ENCODE results near the gene DEPDC5. TPM values are rescaled to one million over a fixed set of nuclear protein-coding genes. Genes with fewer than 3 reads are reported as not detected.

Gene DEPDC5
- total RNA-seq, 1 experiment from 2014 or later, result 40.2 TPM

DNA sequence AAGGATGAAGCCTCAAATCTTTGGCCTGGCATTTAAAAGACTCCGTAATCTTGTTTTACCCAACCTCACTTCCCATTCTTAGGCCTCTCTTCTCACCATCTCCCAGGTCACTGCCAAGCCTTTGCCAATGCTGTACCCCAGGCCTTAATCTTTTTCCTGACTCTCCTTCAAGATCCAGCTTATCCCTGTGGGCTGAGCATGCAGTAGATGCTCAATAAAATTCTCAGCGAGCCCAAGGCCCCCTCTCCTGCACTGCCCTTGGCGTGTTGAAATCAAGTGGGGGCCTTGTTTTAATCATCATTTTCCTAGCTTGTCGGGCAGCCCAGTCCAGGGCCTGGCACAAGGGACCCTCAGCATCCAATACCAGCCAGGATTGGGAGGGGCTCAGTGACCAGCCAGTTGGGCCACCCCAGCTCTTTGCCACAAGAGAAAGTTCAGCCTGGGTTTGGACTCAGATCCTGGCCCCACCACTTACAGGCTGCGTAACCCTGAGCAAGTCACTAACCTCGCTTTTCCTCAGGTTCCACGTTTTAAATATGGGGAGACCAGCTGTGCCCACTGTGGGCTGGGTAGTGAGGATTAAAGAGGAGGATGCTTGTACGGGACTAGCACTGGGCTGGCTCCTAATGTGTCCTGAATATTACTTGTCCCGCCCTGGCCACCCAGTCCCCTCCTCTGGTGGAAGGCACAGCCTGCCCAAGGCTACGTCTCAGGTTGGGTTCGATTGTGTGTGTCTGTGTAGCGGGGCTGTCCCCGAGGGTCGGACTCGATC lies 189.6 kb downstream of the DEPDC5 start:
- no peaks in the 10 kb centered on the region for H3K9me2 ChIP-seq (replicated peaks; ENCODE audit: insufficient read depth, low read length)
- no peaks in the 10 kb centered on the region for H3K9me3 ChIP-seq (ENCODE audit: low read length)
- no peaks in the 10 kb centered on the region for H4K20me1 ChIP-seq (ENCODE audit: insufficient read depth, low read depth, low read length)
- H3K27me3 ChIP-seq (ENCODE audit: low read length), result no peaks in the 10 kb centered on the region
- H3K4me3 ChIP-seq (ENCODE audit: low read length), result peak overlapping the region; percentile 81
- H3K36me3 ChIP-seq (ENCODE audit: insufficient read depth, low read length), result peaks cover 5% of the 10 kb centered on the region; the same call in 1 of the 2 replicates
- no peak for DNase-seq
- peak overlapping the region; percentile 62; the same call in 1 of the 2 replicates for H3K27ac ChIP-seq (ENCODE audit: low read length)
- peak overlapping the region; percentile 94 for H2AFZ ChIP-seq (ENCODE audit: low read length)
- H3K9ac ChIP-seq (ENCODE audit: low read length), result peak overlapping the region; percentile 81
- H3K79me2 ChIP-seq (ENCODE audit: low read length), result peaks cover 40% of the 10 kb centered on the region
- H3K4me1 ChIP-seq (ENCODE audit: low read length), result peaks cover 29% of the 10 kb centered on the region
- peak overlapping the region; percentile 86 for H3K4me2 ChIP-seq (ENCODE audit: low read depth, low read length, poor library complexity, severe bottlenecking)

DNA sequence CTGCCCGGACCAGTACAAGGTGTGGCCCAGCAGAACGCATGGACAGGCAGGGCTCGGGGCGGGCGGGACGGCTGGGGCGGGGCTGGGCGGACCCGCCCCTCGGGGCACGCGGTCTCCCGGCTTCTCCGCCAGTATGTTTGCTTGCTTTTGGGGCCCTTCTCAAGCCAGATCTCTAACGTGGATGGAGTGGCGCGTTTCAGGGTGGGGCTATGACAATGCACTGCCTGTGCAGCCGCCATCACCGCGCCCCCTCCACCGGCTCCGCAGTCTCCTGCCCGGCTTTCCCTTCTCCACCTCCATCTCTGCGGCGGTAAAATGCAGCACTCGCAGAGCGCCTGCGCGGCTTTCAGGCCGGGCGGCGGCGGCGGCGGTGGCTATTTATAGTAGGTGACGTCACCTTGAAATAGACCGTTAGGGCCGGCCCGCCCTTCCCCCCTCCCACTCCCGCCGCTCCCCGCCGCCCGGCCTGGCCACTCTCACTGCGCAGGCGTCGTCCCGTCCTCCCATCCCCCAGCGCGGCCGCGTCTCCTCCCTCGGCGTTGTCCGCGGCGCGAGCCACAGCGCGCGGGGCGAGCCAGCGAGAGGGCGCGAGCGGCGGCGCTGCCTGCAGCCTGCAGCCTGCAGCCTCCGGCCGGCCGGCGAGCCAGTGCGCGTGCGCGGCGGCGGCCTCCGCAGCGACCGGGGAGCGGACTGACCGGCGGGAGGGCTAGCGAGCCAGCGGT lies 190.3 kb downstream of the DEPDC5 start, which contains the start of gene YWHAH:
Gene YWHAH (plus strand): TSS at position 558 of the 722 bp plus-strand sequence. CDS start 199 bp downstream, outside the sequence.
- H3K9me3 ChIP-seq (ENCODE audit: low read length), result no peaks in the 10 kb centered on the region
- peak within 1 kb of the TSS; percentile 81 for H3K4me3 ChIP-seq (ENCODE audit: low read length)
- no peaks in the 10 kb centered on the region for H4K20me1 ChIP-seq (ENCODE audit: insufficient read depth, low read depth, low read length)
- H3K27me3 ChIP-seq (ENCODE audit: low read length), result no peaks in the 10 kb centered on the region
- H2AFZ ChIP-seq (ENCODE audit: low read length), result peak within 1 kb of the TSS; percentile 94
- DNase-seq, result peak; percentile 97
- H3K4me2 ChIP-seq (ENCODE audit: low read depth, low read length, poor library complexity, severe bottlenecking), result peak within 1 kb of the TSS; percentile 86
- peak within 1 kb of the TSS; percentile 81 for H3K9ac ChIP-seq (ENCODE audit: low read length)
- peaks cover 44% of the 10 kb centered on the region for H3K79me2 ChIP-seq (ENCODE audit: low read length)
- H3K27ac ChIP-seq (ENCODE audit: low read length), result peak within 1 kb of the TSS; percentile 69
- peaks cover 29% of the 10 kb centered on the region for H3K4me1 ChIP-seq (ENCODE audit: low read length)
- no peaks in the 10 kb centered on the region for H3K9me2 ChIP-seq (replicated peaks; ENCODE audit: insufficient read depth, low read length)
- peaks cover 10% of the 10 kb centered on the region; the same call in 1 of the 2 replicates for H3K36me3 ChIP-seq (ENCODE audit: insufficient read depth, low read length)

DNA sequence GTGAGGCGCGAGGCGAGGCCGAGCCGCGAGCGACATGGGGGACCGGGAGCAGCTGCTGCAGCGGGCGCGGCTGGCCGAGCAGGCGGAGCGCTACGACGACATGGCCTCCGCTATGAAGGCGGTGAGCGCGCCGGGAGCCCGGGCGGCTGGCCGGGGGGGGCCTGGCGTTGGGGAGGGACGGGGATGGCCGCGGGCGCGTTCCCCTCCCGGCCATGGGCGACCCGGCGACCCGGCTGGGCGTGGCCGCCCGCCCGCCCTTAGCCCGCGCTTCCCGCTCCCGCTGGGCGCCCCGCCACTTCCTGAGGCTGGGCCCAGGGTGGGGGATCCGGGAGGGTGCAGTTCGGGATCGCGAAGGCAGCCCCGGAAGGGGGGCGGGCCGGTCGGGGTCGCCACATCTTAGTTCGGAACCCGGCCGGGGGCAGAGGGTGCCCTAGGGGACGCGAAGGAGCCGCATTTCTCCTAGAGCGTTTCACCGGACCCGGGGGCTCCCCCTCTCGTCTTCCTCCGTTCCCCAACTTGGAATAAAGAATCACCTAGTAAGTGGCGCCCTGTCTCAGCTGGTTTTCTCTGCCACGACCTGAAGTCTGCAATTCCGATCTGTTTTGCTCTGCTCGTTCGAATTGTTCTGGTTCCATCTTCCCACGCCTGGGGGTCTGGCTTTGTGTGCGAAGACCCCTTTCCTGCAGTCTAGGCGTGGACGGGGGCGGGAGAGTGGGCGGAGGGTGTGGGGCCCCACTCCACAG lies 191.1 kb downstream of the DEPDC5 start:
- Histone ChIP-seq H2AFZ (ENCODE audit: low read length) (no peak overlapping the region), H3K9ac (ENCODE audit: low read length) (peak overlapping the region; percentile 81), H3K27ac (ENCODE audit: low read length) (peak overlapping the region; percentile 69), H3K27me3 (ENCODE audit: low read length) (no peaks in the 10 kb centered on the region), H3K4me3 (ENCODE audit: low read length) (peak overlapping the region; percentile 81), H4K20me1 (ENCODE audit: insufficient read depth, low read depth, low read length) (no peaks in the 10 kb centered on the region), H3K4me2 (ENCODE audit: low read depth, low read length, poor library complexity, severe bottlenecking) (peak overlapping the region; percentile 86), H3K4me1 (ENCODE audit: low read length) (peaks cover 29% of the 10 kb centered on the region), H3K79me2 (ENCODE audit: low read length) (peaks cover 52% of the 10 kb centered on the region), H3K9me3 (ENCODE audit: low read length) (no peaks in the 10 kb centered on the region), H3K9me2 (replicated peaks; ENCODE audit: insufficient read depth, low read length) (no peaks in the 10 kb centered on the region), H3K36me3 (ENCODE audit: insufficient read depth, low read length) (peaks cover 14% of the 10 kb centered on the region; the same call in 1 of the 2 replicates)
- DNase-seq, result no peak

DNA sequence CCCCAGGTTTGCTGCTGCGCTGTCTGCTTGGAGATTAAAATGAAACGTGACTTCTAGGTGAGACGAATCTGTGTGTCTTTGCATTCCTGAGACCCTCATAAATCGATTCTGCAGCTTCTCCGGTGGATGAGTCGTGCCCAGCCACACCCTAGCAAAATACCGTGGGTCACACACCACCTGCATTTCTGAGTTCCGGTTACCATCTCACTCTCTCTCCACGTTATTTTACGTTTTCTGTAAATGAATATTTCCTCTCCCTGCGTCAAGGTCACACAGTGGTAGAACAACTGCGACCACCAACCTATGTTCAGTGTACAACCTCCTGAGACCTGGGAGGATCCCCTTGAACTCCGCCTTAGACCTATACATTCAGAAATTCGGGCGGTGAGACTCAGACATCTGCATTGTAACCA lies 191.6 kb downstream of the DEPDC5 start:
- H3K9me3 ChIP-seq (ENCODE audit: low read length), result no peaks in the 10 kb centered on the region
- H3K27me3 ChIP-seq (ENCODE audit: low read length), result no peaks in the 10 kb centered on the region
- H3K79me2 ChIP-seq (ENCODE audit: low read length), result peaks cover 56% of the 10 kb centered on the region
- peaks cover 18% of the 10 kb centered on the region; the same call in 1 of the 2 replicates for H3K36me3 ChIP-seq (ENCODE audit: insufficient read depth, low read length)
- peak overlapping the region; percentile 81 for H3K9ac ChIP-seq (ENCODE audit: low read length)
- peak overlapping the region; percentile 86 for H3K4me2 ChIP-seq (ENCODE audit: low read depth, low read length, poor library complexity, severe bottlenecking)
- H2AFZ ChIP-seq (ENCODE audit: low read length), result no peak overlapping the region
- peaks cover 29% of the 10 kb centered on the region for H3K4me1 ChIP-seq (ENCODE audit: low read length)
- H4K20me1 ChIP-seq (ENCODE audit: insufficient read depth, low read depth, low read length), result peaks cover 4% of the 10 kb centered on the region; the same call in 1 of the 2 replicates
- DNase-seq, result peak; percentile 54
- H3K9me2 ChIP-seq (replicated peaks; ENCODE audit: insufficient read depth, low read length), result no peaks in the 10 kb centered on the region
- H3K4me3 ChIP-seq (ENCODE audit: low read length), result peak overlapping the region; percentile 81
- peak overlapping the region; percentile 69 for H3K27ac ChIP-seq (ENCODE audit: low read length)

DNA sequence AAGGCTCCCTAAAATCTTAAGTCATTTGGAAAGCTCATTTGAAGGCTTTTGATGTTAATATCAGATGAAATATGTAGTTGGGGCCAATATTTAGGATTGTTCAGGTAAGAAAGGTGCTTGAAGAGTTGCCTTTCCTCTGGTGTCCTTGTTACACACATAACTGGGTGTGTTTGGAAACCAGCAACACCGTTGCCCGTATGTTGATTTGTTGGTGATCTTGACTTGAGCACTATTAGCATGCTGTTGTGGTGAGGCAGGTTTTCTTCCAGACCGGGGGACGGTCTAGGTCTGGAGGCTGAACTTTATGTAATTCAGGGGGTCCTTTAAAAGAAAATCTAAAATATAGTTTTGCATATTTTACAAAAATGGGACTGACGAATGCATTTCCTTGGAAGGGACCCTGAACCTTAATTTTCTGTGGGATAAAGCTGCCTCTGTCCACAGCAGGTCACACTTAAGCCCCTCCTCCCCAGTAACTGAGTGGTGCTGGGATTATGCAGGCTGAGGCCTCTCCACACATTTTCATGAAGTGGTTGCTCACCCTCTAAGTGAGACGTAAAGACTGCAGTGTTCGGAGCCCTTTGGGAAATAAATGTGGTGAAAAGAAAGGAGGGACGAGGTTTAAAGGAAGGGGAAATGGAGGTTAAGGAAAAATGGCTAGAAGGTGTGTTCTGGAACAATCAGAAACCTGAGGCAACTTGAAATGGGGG lies 192.3 kb downstream of the DEPDC5 start:
- H3K9me3 ChIP-seq (ENCODE audit: low read length), result no peaks in the 10 kb centered on the region
- H3K9ac ChIP-seq (ENCODE audit: low read length), result peak overlapping the region; percentile 81
- H4K20me1 ChIP-seq (ENCODE audit: insufficient read depth, low read depth, low read length), result peaks cover 7% of the 10 kb centered on the region; the same call in 1 of the 2 replicates
- peak overlapping the region; percentile 86 for H3K4me2 ChIP-seq (ENCODE audit: low read depth, low read length, poor library complexity, severe bottlenecking)
- no peak overlapping the region for H2AFZ ChIP-seq (ENCODE audit: low read length)
- H3K4me3 ChIP-seq (ENCODE audit: low read length), result peak overlapping the region; percentile 81
- peaks cover 22% of the 10 kb centered on the region for H3K36me3 ChIP-seq (ENCODE audit: insufficient read depth, low read length)
- peaks cover 29% of the 10 kb centered on the region for H3K4me1 ChIP-seq (ENCODE audit: low read length)
- peak overlapping the region; percentile 69 for H3K27ac ChIP-seq (ENCODE audit: low read length)
- H3K27me3 ChIP-seq (ENCODE audit: low read length), result no peaks in the 10 kb centered on the region
- H3K79me2 ChIP-seq (ENCODE audit: low read length), result peaks cover 62% of the 10 kb centered on the region
- no peaks in the 10 kb centered on the region for H3K9me2 ChIP-seq (replicated peaks; ENCODE audit: insufficient read depth, low read length)
- no peak for DNase-seq

DNA sequence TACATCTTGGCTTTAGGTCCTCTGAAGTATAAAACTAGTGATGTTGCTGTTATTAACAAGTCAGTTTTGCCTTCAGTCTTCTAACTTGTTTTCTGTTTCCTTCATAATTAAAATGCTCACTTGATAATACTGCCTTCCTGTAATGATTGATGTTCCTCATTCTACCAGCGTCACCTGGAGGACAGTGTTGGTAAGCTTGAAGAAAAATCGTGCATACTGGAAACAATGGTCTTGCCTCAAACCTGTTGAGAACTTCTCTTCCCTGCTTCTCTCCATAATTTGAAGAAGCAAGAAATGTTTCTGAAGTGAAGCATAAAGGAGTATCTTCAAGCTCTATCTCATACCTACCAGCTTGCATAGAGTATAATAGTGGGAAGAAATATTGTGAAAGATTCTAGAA lies 193.5 kb downstream of the DEPDC5 start:
- no peaks in the 10 kb centered on the region for H3K9me2 ChIP-seq (replicated peaks; ENCODE audit: insufficient read depth, low read length)
- H3K9ac ChIP-seq (ENCODE audit: low read length), result no peak overlapping the region
- peak overlapping the region; percentile 86 for H3K4me2 ChIP-seq (ENCODE audit: low read depth, low read length, poor library complexity, severe bottlenecking)
- H3K36me3 ChIP-seq (ENCODE audit: insufficient read depth, low read length), result peaks cover 30% of the 10 kb centered on the region
- no peak overlapping the region for H3K27ac ChIP-seq (ENCODE audit: low read length)
- peaks cover 74% of the 10 kb centered on the region for H3K79me2 ChIP-seq (ENCODE audit: low read length)
- peaks cover 29% of the 10 kb centered on the region for H3K4me1 ChIP-seq (ENCODE audit: low read length)
- H3K4me3 ChIP-seq (ENCODE audit: low read length), result no peak overlapping the region
- H3K27me3 ChIP-seq (ENCODE audit: low read length), result no peaks in the 10 kb centered on the region
- no peak overlapping the region for H2AFZ ChIP-seq (ENCODE audit: low read length)
- H4K20me1 ChIP-seq (ENCODE audit: insufficient read depth, low read depth, low read length), result peaks cover 19% of the 10 kb centered on the region; the same call in 1 of the 2 replicates
- peak; percentile 80 for DNase-seq
- no peaks in the 10 kb centered on the region for H3K9me3 ChIP-seq (ENCODE audit: low read length)

DNA sequence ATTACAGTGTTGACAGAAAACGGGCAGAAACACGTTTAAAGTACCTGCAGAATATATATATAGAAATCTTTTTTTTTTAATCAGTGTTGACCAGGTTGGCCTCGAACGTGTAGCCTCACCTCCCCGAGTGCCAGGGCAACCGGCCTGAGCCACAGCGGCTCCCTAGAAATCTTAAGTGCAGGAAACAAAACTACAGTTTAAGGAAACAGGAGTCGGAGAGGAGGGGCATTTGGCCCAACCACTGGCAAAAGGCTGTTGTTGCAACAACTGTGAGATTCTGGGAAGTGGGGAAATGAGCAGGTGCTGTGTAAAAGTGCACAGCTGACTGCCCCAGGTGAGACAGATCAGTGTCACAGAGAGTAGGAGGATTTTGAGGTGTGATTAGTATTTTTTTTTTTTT lies 194.2 kb downstream of the DEPDC5 start:
- Histone ChIP-seq H3K36me3 (ENCODE audit: insufficient read depth, low read length) (peaks cover 37% of the 10 kb centered on the region), H3K9me2 (replicated peaks; ENCODE audit: insufficient read depth, low read length) (no peaks in the 10 kb centered on the region), H3K9me3 (ENCODE audit: low read length) (no peaks in the 10 kb centered on the region), H3K9ac (ENCODE audit: low read length) (no peak overlapping the region), H3K4me1 (ENCODE audit: low read length) (peaks cover 29% of the 10 kb centered on the region), H2AFZ (ENCODE audit: low read length) (no peak overlapping the region), H4K20me1 (ENCODE audit: insufficient read depth, low read depth, low read length) (peaks cover 26% of the 10 kb centered on the region), H3K4me3 (ENCODE audit: low read length) (no peak overlapping the region), H3K27me3 (ENCODE audit: low read length) (no peaks in the 10 kb centered on the region), H3K4me2 (ENCODE audit: low read depth, low read length, poor library complexity, severe bottlenecking) (no peak overlapping the region), H3K79me2 (ENCODE audit: low read length) (peaks cover 81% of the 10 kb centered on the region), H3K27ac (ENCODE audit: low read length) (no peak overlapping the region)
- no peak for DNase-seq
